RKO (cell line): Measurements from ENCODE around the gene MARCHF9.
"Not testable (repeated sequence)": the region's sequence is repeated elsewhere in the genome, so short reads cannot be mapped to it uniquely, and the experiment has no call there.

Experiments
- DNase-seq: peaks from one replicate; pipeline ENCODE4 v3.0.0-alpha.2; 2016; ENCODE audit warnings: low spot score

The MARCHF9 gene, protein sequence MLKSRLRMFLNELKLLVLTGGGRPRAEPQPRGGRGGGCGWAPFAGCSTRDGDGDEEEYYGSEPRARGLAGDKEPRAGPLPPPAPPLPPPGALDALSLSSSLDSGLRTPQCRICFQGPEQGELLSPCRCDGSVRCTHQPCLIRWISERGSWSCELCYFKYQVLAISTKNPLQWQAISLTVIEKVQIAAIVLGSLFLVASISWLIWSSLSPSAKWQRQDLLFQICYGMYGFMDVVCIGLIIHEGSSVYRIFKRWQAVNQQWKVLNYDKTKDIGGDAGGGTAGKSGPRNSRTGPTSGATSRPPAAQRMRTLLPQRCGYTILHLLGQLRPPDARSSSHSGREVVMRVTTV

DNA sequence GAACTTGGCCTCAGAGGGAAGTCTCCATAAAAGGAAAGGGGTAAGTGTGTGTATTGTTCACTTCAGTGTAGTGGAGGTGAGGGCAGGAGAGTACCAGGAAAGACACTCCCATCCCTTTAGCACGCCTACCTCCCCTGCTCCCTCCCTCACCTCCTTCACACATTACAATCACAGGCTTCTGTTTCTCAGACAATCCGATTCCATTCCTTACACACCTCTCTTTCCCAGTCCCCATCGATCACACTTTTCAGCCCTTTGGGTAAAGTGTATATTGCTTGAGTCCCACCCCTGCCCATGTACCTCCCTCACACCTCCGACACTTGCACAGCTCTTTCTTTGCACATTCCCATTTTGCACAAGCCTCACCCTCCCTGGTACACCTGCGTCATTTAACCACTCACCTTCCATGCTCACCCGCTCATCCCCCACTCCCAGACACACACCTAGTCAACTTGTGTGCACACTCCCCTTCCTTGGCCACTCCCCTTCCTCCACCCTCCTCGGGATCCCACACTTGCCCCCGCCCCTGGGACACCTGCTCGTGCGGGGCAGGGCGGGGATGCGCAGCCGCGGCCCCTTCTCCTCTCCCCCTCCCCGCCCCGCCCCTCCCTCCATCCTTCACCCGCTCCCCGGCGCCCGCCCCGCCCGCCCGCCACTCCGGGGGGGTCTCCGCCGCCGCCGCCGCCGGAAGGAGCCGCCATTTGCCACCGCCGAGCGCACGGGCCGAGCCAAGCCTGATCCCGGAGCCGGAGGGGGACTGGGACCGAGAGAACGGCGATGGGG is at the start of gene MARCHF9:
TSS of gene MARCHF9 (plus strand) at position 693 of the 783 bp plus-strand sequence. CDS start 426 bp downstream, outside the sequence.
- peak; percentile 48 for DNase-seq

DNA sequence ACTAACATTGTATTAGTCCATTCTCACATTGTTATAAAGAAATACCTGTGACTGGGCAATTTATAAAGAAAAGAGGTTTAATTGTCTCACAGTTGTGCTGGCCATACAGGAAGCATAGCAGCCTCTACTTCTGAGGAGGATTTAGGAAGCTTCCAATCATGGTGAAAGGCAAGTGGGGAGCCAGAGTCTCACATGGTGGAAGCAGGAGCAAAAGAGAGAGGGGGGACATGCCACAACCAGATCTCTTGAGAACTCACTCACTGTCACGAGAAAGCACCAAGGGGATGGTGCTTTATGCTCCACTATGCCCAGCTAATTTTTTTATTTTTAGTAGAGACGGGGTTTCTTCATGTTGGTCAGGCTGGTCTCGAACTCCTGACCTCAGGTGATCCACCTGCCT is 47.7 kb upstream of the MARCHF9 start:
- DNase-seq: no peak

DNA sequence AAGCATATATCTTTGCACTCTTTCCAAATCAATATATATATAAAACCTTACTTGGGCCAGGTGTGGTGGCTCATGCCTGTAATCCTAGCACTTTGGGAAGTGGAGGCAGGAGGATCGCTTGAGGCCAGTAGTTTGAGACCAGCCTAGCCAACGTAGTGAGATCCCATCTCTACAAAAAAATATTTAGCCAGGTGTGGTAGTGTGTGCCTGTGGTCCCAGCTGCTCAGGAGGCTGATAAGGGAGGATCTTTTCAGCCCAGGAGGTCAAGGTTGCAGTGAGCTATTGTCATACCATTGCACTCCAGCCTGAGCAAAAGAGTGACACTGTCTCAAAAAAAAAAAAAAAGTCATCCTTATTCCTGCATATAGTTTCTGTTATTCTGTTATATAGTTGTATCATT is 46.6 kb upstream of the MARCHF9 start:
- DNase-seq: no peak

DNA sequence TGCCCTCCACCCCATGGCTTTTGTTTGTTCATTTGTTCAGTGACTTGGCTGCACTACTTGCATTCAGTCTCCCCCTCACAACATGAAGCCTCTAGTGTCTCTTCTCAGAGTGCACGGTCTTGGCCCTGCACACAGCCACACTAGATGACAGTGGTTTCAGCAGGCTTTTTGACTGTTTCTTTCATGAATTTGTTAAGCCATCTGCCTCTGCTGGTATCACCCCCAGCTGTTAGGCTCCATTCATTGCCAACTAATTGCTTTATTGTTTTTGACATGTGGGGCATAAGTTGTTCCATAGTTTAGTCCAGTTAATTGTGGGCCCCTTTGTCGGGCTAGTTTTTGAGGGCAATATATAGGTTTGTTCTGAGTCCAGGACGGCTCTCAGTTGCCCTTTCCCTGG is 42.2 kb upstream of the MARCHF9 start:
- no peak for DNase-seq

DNA sequence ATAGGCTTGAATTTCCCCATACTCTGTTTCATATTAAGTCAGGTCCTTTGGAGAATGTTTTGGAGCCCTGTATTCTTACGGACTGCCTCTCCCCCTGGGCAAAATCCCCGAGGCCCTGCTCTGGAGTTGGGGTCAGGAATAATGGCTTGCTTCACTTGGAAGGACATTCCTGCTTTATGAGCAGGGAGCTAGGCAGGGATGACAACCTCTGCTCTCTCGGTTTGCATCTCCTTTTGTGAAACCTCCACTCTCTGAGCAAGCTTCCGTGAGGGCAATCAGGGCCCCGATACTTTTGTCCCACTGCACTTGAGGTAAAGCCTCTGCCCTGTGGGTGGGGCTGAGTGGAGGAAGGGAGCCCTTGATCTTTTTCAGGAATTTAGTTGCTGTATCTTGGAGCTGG is 41.7 kb upstream of the MARCHF9 start:
- DNase-seq: no peak

DNA sequence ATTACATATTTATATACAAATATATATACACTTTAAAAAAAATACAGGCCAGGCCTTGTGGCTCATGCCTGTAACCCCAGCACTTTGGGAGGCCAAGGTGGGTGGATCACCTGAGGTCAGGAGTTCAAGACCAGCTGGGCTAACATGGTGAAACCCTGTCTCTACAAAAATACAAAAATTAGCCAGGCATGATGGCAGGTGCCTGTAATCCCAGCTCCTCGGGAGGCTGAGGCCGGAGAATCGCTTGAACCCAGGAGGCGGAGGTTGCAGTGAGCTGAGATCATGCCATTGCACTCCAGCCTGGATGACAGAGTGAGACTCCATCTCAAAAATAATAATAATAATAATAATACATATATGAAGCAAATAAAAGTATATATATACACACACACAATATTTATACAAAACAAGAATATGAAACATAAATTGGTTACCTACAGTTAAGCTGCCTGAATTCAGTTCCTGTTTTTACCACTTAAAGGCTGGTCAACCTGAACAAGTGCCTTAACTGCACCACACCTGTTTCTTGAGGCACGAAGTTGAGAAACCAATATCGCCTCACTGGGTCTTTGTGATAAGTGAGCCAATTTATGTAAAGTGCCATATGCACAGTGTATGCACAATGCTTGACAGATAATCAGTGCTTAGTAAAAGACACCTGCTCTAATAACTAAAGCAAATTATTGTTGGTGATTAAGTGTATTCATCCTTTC is 39.7 kb upstream of the MARCHF9 start:
- DNase-seq: not testable (repeated sequence)

DNA sequence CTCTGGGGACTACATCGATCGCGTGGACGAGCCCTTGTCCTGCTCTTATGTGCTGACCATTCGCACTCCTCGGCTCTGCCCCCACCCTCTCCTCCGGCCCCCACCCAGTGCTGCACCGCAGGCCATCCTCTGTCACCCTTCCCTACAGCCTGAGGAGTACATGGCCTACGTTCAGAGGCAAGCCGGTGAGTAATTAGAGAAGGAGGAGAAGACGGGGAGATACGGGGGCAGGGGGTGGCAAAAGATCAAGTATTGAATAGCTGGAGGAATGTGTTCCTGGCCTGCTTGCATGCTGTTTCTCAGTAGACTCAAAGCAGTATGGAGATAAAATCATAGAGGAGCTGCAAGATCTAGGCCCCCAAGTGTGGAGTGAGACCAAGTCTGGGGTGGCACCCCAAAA is 39.1 kb upstream of the MARCHF9 start:
- DNase-seq: no peak

DNA sequence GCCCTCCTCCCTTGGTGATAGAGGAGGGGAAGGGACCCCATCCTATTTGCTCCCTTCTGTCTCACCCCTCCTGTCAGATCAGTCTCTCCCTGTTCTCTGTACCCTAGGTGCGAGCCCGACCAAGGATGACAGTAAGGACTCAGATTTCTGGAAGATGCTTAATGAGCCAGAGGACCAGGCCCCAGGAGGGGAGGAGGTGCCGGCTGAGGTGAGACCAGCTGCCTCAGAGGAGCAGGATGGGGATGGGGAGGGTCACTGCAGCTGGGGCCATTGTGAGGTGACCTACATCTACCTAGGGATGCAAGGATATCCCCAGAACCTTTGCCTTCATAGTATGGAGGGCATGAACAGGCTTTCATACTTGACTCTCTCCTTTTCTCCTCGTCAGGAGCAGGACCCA is 38.6 kb upstream of the MARCHF9 start:
- no peak for DNase-seq

DNA sequence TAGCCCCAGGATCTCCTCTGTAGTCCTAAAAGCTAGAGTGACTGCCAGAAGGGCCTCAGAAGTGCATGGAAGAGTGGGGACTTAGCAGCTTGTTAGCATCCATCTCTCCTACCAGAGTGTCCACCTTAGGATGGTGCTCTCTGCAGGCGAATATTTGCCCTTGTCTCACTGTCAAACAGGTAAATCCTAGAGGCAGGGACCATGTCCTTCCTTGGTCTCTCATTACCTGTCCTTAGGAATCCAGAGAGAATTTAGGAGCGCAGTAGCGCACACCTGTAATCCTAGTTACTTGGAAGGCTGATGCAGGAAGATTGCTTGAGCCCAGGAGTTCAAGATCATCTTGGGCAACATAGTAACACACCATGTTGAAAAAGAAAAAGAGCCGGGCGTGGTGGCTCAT is 37.8 kb upstream of the MARCHF9 start:
- DNase-seq: no peak

DNA sequence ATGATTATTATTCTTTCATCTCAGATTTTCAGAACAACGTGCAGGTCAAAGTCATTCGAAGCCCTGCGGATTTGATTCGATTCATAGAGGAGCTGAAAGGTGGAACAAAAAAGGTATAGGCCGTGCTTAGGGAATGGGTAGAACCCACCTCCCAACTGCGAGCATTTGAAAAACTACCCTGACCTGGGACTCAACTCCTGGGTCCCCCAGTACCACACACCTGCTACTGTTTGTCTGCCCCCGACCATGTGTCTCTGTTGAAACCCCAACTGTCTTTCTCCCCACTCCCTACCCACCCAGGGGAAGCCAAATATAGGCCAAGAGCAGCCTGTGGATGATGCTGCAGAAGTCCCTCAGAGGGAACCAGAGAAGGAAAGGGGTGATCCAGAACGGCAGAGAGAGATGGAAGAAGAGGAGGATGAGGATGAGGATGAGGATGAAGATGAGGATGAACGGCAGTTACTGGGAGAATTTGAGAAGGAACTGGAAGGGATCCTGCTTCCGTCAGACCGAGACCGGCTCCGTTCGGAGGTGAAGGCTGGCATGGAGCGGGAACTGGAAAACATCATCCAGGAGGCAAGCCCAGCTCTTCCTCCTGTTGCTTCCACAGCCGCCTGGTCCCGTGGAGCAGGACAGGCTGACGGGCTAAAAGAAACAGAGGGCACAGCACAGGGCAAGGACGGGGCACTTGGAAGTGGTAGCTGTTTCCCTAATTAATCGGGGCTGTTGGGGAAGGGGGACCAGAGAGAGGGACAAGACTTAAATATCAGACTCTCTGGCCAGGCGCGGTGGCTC is 36.9 kb upstream of the MARCHF9 start:
- DNase-seq: no peak

DNA sequence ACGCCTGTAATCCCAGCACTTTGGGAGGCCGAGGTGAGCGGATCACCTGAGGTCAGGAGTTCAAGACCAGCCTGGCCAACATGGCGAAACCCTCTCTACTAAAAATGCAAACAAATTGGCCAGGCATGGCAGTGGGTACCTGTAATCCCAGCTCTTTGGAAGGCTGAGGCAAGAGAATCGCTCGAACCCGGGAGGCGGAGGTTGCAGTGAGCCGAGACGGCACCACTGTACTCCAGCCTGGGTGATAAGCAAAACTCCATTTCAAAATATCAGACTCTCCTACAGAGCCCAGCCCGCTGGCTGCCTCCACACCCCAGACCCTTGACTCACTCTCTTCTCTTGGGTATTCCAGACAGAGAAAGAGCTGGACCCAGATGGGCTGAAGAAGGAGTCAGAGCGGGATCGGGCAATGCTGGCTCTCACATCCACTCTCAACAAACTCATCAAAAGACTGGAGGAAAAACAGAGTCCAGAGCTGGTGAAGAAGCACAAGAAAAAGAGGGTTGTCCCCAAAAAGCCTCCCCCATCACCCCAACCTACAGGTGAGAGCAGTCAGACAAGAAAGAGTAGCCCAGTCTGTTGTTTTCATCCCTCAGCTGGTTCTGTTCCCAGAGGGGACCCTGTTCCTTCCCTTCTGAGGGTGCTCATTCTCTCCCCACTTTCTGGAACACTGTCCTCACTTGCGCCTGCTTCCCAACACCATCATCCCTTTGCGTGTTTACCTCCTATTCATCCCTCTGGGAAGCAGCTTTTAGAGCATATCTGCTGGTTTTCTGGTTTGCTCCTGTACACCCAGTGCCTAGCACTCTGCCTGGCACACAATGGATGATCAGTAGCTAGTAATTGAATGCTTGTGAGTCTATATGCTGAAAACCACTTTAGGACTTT is 36.0 kb upstream of the MARCHF9 start:
- no peak for DNase-seq

DNA sequence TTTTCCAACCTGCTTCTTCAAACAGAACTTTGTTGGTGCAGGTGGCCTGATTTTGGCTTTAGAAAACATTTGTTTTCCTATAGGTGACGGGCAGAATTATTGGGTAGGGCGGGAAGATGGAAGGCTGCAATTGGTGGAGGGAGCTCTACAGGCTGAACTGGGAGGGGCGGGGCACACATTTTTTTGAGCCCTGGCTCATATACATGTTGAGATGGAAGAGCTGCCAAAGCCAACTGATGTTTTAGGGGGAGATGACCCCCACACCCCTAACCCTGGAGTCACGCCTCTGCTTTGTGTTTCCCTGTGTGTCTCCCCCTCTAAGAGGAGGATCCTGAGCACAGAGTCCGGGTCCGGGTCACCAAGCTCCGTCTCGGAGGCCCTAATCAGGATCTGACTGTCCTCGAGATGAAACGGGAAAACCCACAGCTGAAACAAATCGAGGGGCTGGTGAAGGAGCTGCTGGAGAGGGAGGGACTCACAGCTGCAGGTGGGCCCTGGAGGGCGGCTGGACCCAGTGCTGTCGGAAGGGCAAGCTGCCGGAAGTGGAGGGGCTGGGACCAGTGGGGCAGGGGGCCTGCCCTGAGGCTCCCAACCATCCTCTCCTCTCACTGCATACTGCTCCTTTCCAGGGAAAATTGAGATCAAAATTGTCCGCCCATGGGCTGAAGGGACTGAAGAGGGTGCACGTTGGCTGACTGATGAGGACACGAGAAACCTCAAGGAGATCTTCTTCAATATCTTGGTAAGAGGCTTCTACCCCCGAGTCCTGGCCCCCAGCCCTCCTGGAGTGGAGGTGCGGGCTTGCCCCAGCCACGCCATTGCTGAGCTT is 34.9 kb upstream of the MARCHF9 start:
- DNase-seq: no peak

DNA sequence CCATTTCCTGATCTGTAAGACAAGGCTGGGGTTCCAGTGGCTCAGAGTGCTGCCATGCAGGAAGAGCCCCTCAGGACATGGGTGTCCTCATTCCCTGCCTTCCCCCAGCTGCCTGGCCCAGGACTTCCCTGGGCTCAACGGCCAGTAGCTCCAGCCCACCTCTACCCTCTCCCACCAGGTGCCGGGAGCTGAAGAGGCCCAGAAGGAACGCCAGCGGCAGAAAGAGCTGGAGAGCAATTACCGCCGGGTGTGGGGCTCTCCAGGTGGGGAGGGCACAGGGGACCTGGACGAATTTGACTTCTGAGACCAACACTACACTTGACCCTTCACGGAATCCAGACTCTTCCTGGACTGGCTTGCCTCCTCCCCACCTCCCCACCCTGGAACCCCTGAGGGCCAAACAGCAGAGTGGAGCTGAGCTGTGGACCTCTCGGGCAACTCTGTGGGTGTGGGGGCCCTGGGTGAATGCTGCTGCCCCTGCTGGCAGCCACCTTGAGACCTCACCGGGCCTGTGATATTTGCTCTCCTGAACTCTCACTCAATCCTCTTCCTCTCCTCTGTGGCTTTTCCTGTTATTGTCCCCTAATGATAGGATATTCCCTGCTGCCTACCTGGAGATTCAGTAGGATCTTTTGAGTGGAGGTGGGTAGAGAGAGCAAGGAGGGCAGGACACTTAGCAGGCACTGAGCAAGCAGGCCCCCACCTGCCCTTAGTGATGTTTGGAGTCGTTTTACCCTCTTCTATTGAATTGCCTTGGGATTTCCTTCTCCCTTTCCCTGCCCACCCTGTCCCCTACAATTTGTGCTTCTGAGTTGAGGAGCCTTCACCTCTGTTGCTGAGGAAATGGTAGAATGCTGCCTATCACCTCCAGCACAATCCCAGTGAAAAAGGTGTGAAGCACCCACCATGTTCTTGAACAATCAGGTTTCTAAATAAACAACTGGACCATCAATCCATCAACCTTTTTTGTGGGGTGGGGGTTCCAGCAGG is 34.0 kb upstream of the MARCHF9 start:
- DNase-seq: no peak

DNA sequence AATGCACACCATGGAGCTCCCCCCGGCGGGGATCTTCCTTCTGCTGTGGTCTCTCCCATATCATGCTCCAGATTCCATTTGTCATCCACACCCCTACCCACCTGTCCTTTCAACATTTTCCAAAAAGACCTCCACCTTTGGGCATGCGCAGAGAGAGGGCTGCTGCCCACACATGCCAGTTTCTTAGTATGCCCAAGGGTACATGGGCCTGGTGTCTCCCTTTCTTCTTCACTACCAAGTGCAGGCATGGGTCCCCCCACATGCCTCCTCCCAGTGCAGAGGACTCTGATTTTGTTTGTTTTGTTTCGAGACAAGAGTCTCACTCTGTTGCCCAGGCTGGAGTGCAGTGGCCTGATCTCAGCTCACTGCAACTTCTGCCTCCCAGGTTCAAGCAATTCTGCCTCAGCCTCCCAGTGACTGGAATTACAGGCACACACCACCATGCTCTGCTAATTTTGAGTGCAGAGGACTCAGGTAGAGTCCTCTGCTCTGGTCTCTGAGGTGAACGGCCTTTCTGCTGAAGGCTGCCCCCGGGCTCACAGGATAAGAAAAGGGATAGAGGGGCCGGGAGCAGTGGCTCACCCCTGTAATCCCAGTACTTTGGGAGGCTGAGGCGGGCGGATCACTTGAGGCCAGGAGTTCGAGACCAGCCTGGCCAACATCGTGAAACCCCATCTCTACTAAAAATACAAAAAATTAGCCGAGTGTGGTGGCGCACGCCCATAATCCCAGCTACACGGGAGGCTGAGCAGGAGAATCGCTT is 32.9 kb upstream of the MARCHF9 start:
- not testable (repeated sequence) for DNase-seq

DNA sequence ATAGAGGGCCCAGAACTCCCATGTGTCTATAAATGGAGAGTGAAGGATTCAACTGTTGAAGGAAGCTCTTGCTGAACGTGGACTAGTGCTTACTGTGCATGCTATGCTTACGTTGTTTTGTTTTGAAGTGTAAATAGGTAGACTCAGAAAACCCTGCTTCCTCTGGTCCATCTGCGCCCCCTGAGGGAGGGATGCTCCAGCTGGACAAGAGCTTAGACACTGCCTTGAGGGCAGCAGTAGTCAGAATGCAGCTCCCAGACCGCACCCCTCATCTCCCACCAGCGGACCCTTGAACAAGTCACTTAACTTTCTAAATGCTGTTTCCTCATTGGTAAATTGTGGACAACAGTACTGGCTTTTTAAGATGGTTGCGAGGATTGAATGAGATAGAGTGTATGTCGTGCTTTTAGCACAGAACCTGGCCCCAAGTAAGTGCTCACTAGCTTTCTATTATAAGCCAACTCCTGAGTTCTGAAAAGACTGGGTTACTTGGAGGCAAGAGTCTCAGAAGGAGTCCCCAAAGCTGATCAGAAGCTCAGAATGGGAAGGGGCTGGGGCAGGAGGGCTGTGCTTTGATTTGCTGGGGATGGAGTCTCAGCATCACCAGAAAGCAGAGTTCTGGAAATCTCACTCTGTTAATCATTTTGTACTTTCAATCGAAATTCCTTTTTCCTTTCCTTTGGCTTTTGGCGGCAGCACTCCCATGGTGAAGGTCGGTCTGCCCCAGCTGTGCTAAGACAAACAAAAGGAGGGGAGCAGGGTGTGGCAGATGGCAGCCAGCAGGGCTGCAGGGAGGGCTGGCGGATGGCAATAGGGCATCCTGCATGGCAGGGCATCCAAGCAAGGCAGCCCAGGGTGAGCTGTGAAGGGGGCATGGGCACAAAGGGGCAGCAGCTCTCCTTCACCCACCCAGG is 31.9 kb upstream of the MARCHF9 start:
- DNase-seq: no peak

DNA sequence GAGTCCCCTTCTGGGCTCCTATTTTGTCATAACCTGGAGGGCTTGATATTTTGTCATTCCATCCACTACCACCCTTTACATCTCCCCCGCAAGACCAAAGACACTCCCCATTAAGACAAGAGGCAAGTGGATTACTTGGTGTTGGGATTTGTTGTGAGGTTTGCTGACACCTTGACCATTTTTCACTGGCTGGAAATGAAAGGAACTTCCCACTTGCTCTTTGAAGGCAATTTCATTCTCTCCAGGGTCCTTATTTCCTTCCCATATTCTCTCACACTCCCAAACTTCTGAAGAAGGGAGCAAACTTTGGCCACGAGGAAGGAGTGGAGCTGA is 31.3 kb upstream of the MARCHF9 start:
- no peak for DNase-seq
